ENCODE results near the gene ADAMTS18. TPM values are rescaled to one million over a fixed set of nuclear protein-coding genes. Genes with fewer than 3 reads are reported as not detected.

Gene ADAMTS18
- total RNA-seq, 2 experiments from 2014 or later: not detected

- H3K79me2 ChIP-seq (ENCODE audit: insufficient read depth, low read depth, low read length): no peaks in the 10 kb centered on the region
- CTCF ChIA-PET (ENCODE audit: unreplicated experiment): no interaction called here
- intact Hi-C loops (cut with micrococcal nuclease; ENCODE audit: unreplicated experiment): no loop called here
- no peak overlapping the region for H2AFZ ChIP-seq (ENCODE audit: low read length)
- no peaks in the 10 kb centered on the region for H3K9me2 ChIP-seq (ENCODE audit: insufficient read depth, low read length)
- H3K4me2 ChIP-seq (ENCODE audit: low read length): no peak overlapping the region
- H4K20me1 ChIP-seq (ENCODE audit: insufficient read depth, low read length): no peaks in the 10 kb centered on the region
- H3K9me3 ChIP-seq (ENCODE audit: low read length): no peaks in the 10 kb centered on the region
- H3K27ac ChIP-seq (ENCODE audit: low read depth, low read length, poor library complexity, severe bottlenecking): no peak overlapping the region
- no peak for TF ChIP-seq CTCF (conservative IDR thresholded peaks at IDR 0.05; ENCODE audit: low read length)
- TF ChIP-seq EZH2phosphoT487 (IDR thresholded peaks at IDR 0.05; ENCODE audit: borderline replicate concordance, low read depth, low read length): no peak
- no peaks in the 10 kb centered on the region for H3K36me3 ChIP-seq (ENCODE audit: insufficient read depth, low read length)
- no TSS peak for BruUV-seq (replicated peaks)
- no peak for DNase-seq (ENCODE audit: low spot score)
- H3K4me1 ChIP-seq (ENCODE audit: insufficient read depth, low read length, poor library complexity, severe bottlenecking): no peaks in the 10 kb centered on the region
- POLR2A ChIA-PET: interaction anchor here (0.6 to 0.7 kb wide), 2 partner anchors 26 to 568 kb away, joined by 3 to 4 read pairs; no protein-coding TSS in a partner anchor
- no peak overlapping the region for H3K4me3 ChIP-seq (ENCODE audit: low read depth, low read length, poor library complexity, severe bottlenecking)
Observed at GRCh38 chr16:77290451-77291115, 144.3 kb downstream of the ADAMTS18 start.

GRCh38 chr16:77289331-77289809 lies 145.5 kb downstream of the ADAMTS18 start:
- Histone ChIP-seq H3K9me3 (ENCODE audit: low read length) (no peaks in the 10 kb centered on the region), H3K36me3 (ENCODE audit: insufficient read depth, low read length) (no peaks in the 10 kb centered on the region), H3K4me1 (ENCODE audit: insufficient read depth, low read length, poor library complexity, severe bottlenecking) (no peaks in the 10 kb centered on the region), H4K20me1 (ENCODE audit: insufficient read depth, low read length) (no peaks in the 10 kb centered on the region), H3K9me2 (ENCODE audit: insufficient read depth, low read length) (no peaks in the 10 kb centered on the region), H3K4me2 (ENCODE audit: low read length) (no peak overlapping the region), H3K79me2 (ENCODE audit: insufficient read depth, low read depth, low read length) (no peaks in the 10 kb centered on the region), H2AFZ (ENCODE audit: low read length) (no peak overlapping the region), H3K27ac (ENCODE audit: low read depth, low read length, poor library complexity, severe bottlenecking) (no peak overlapping the region), H3K4me3 (ENCODE audit: low read depth, low read length, poor library complexity, severe bottlenecking) (no peak overlapping the region)
- intact Hi-C loops (cut with micrococcal nuclease; ENCODE audit: unreplicated experiment): no loop called here
- CTCF ChIA-PET (ENCODE audit: unreplicated experiment): no interaction called here
- no peak for DNase-seq (ENCODE audit: low spot score)
- BruUV-seq (replicated peaks): no TSS peak
- TF ChIP-seq CTCF (conservative IDR thresholded peaks at IDR 0.05; ENCODE audit: low read length) (no peak), EZH2phosphoT487 (IDR thresholded peaks at IDR 0.05; ENCODE audit: borderline replicate concordance, low read depth, low read length) (no peak)
- POLR2A ChIA-PET: interaction anchor here (1.1 kb wide), 1 partner anchor 15 kb away, joined by 4 read pairs; no protein-coding TSS in a partner anchor

GRCh38 chr16:77288222-77288621 lies 146.6 kb downstream of the ADAMTS18 start:
- Histone ChIP-seq H3K9me3 (ENCODE audit: low read length) (no peaks in the 10 kb centered on the region), H3K36me3 (ENCODE audit: insufficient read depth, low read length) (no peaks in the 10 kb centered on the region), H3K79me2 (ENCODE audit: insufficient read depth, low read depth, low read length) (no peaks in the 10 kb centered on the region), H3K9me2 (ENCODE audit: insufficient read depth, low read length) (no peaks in the 10 kb centered on the region), H3K4me3 (ENCODE audit: low read depth, low read length, poor library complexity, severe bottlenecking) (no peak overlapping the region), H3K27ac (ENCODE audit: low read depth, low read length, poor library complexity, severe bottlenecking) (no peak overlapping the region), H2AFZ (ENCODE audit: low read length) (no peak overlapping the region), H3K4me1 (ENCODE audit: insufficient read depth, low read length, poor library complexity, severe bottlenecking) (no peaks in the 10 kb centered on the region), H3K4me2 (ENCODE audit: low read length) (no peak overlapping the region), H4K20me1 (ENCODE audit: insufficient read depth, low read length) (no peaks in the 10 kb centered on the region)
- CTCF ChIA-PET (ENCODE audit: unreplicated experiment): no interaction called here
- POLR2A ChIA-PET: interaction anchor here (1.1 kb wide), 1 partner anchor 17 kb away, joined by 4 read pairs; no protein-coding TSS in a partner anchor
- TF ChIP-seq EZH2phosphoT487 (IDR thresholded peaks at IDR 0.05; ENCODE audit: borderline replicate concordance, low read depth, low read length): no peak
- TF ChIP-seq CTCF (conservative IDR thresholded peaks at IDR 0.05; ENCODE audit: low read length): no peak
- no peak for DNase-seq (ENCODE audit: low spot score)
- intact Hi-C loops (cut with micrococcal nuclease; ENCODE audit: unreplicated experiment): no loop called here
- BruUV-seq (replicated peaks): no TSS peak

Measured in OCI-LY7 (cell line).